ENCODE results near the gene SH3RF1.

The SH3RF1 gene

GRCh38 chr4:169143335-169143734, 127.4 kb downstream of the SH3RF1 start:
- H3K27ac Mint-ChIP-seq, result no peak overlapping the region
- DNase-seq (no peak), ATAC-seq (replicated peaks) (no peak)
- peaks cover 0 to 10% of the 10 kb centered on the region in 2 donors for H3K27me3 Mint-ChIP-seq
- no peaks in the 10 kb centered on the region for H3K4me1 Mint-ChIP-seq (ENCODE audit: low read depth in 2 of 2)
- no peaks in the 10 kb centered on the region for H3K36me3 Mint-ChIP-seq (ENCODE audit: insufficient read depth)
- no peaks in the 10 kb centered on the region for H3K9me3 Mint-ChIP-seq
- no peak overlapping the region for H3K4me3 Mint-ChIP-seq

GRCh38 chr4:169142906-169143305, 127.8 kb downstream of the SH3RF1 start:
- DNase-seq, result no peak
- Mint-ChIP-seq H3K27ac (no peak overlapping the region), H3K9me3 (no peaks in the 10 kb centered on the region), H3K4me3 (no peak overlapping the region), H3K36me3 (ENCODE audit: insufficient read depth) (no peaks in the 10 kb centered on the region), H3K27me3 (peaks cover 0 to 10% of the 10 kb centered on the region in 2 donors), H3K4me1 (ENCODE audit: low read depth in 2 of 2) (no peaks in the 10 kb centered on the region)
- no peak for ATAC-seq (replicated peaks)

- no peaks in the 10 kb centered on the region for H3K4me1 Mint-ChIP-seq (ENCODE audit: low read depth in 2 of 2)
- H3K36me3 Mint-ChIP-seq (ENCODE audit: insufficient read depth), result no peaks in the 10 kb centered on the region
- no peak overlapping the region for H3K4me3 Mint-ChIP-seq
- ATAC-seq (replicated peaks) (no peak), DNase-seq (no peak)
- peaks cover 0 to 10% of the 10 kb centered on the region in 2 donors for H3K27me3 Mint-ChIP-seq
- H3K27ac Mint-ChIP-seq, result no peak overlapping the region
- no peaks in the 10 kb centered on the region for H3K9me3 Mint-ChIP-seq
These were observed 128.4 kb downstream of the SH3RF1 start for GRCh38 chr4:169142391-169142790.

GRCh38 chr4:169139021-169139420, 131.7 kb downstream of the SH3RF1 start:
- Mint-ChIP-seq H3K4me3 (no peak overlapping the region), H3K4me1 (ENCODE audit: low read depth in 2 of 2) (no peaks in the 10 kb centered on the region), H3K9me3 (no peaks in the 10 kb centered on the region), H3K27ac (no peak overlapping the region), H3K36me3 (ENCODE audit: insufficient read depth) (no peaks in the 10 kb centered on the region), H3K27me3 (peaks cover 21 to 23% of the 10 kb centered on the region in 2 donors)
- DNase-seq, result no peak
- ATAC-seq (replicated peaks), result no peak

- Mint-ChIP-seq H3K4me3 (no peak overlapping the region), H3K27me3 (peaks cover 21 to 23% of the 10 kb centered on the region in 2 donors), H3K9me3 (no peaks in the 10 kb centered on the region), H3K4me1 (ENCODE audit: low read depth in 2 of 2) (no peaks in the 10 kb centered on the region), H3K36me3 (ENCODE audit: insufficient read depth) (no peaks in the 10 kb centered on the region), H3K27ac (no peak overlapping the region)
- no peak for DNase-seq
- ATAC-seq (replicated peaks), result no peak
These were observed 133.2 kb downstream of the SH3RF1 start for GRCh38 chr4:169137558-169137920.

GRCh38 chr4:169136796-169137557, 133.8 kb downstream of the SH3RF1 start:
- Mint-ChIP-seq H3K9me3 (no peaks in the 10 kb centered on the region), H3K4me3 (no peak overlapping the region), H3K4me1 (ENCODE audit: low read depth in 2 of 2) (no peaks in the 10 kb centered on the region), H3K36me3 (ENCODE audit: insufficient read depth) (no peaks in the 10 kb centered on the region), H3K27ac (no peak overlapping the region), H3K27me3 (peaks cover 21 to 23% of the 10 kb centered on the region in 2 donors)
- no peak for DNase-seq
- no peak for ATAC-seq (replicated peaks)

GRCh38 chr4:169136330-169136729, 134.4 kb downstream of the SH3RF1 start:
- no peak for ATAC-seq (replicated peaks)
- Mint-ChIP-seq H3K27me3 (peaks cover 21 to 23% of the 10 kb centered on the region in 2 donors), H3K4me1 (ENCODE audit: low read depth in 2 of 2) (no peaks in the 10 kb centered on the region)

GRCh38 chr4:169135776-169136175, 135.0 kb downstream of the SH3RF1 start:
- H3K27ac Mint-ChIP-seq, result no peak overlapping the region
- H3K4me3 Mint-ChIP-seq, result no peak overlapping the region
- no peaks in the 10 kb centered on the region for H3K4me1 Mint-ChIP-seq (ENCODE audit: low read depth in 2 of 2)
- DNase-seq (no peak), ATAC-seq (replicated peaks) (no peak)
- H3K27me3 Mint-ChIP-seq, result peaks cover 21 to 23% of the 10 kb centered on the region in 2 donors
- H3K36me3 Mint-ChIP-seq (ENCODE audit: insufficient read depth), result no peaks in the 10 kb centered on the region
- no peaks in the 10 kb centered on the region for H3K9me3 Mint-ChIP-seq

More at GRCh38 chr4:169136330-169136729, 134.4 kb downstream of the SH3RF1 start:
- no peak for DNase-seq
- Mint-ChIP-seq H3K27ac (no peak overlapping the region), H3K9me3 (no peaks in the 10 kb centered on the region), H3K36me3 (ENCODE audit: insufficient read depth) (no peaks in the 10 kb centered on the region), H3K4me3 (no peak overlapping the region)

GRCh38 chr4:169133932-169134331, 136.8 kb downstream of the SH3RF1 start:
- Mint-ChIP-seq H3K4me3 (no peak overlapping the region), H3K27me3 (peaks cover 21 to 23% of the 10 kb centered on the region in 2 donors), H3K36me3 (ENCODE audit: insufficient read depth) (no peaks in the 10 kb centered on the region), H3K27ac (no peak overlapping the region), H3K9me3 (no peaks in the 10 kb centered on the region), H3K4me1 (ENCODE audit: low read depth in 2 of 2) (no peaks in the 10 kb centered on the region)
- ATAC-seq (replicated peaks), result no peak
- no peak for DNase-seq

GRCh38 chr4:169132561-169133305, 138.0 kb downstream of the SH3RF1 start:
- H3K9me3 Mint-ChIP-seq, result no peaks in the 10 kb centered on the region
- no peak overlapping the region for H3K4me3 Mint-ChIP-seq
- DNase-seq (no peak), ATAC-seq (replicated peaks) (no peak)
- no peaks in the 10 kb centered on the region for H3K36me3 Mint-ChIP-seq (ENCODE audit: insufficient read depth)
- H3K4me1 Mint-ChIP-seq (ENCODE audit: low read depth in 2 of 2), result no peaks in the 10 kb centered on the region
- peaks cover 21 to 23% of the 10 kb centered on the region in 2 donors for H3K27me3 Mint-ChIP-seq
- no peak overlapping the region for H3K27ac Mint-ChIP-seq

GRCh38 chr4:169131556-169132208, 139.1 kb downstream of the SH3RF1 start:
- Mint-ChIP-seq H3K4me3 (no peak overlapping the region), H3K36me3 (ENCODE audit: insufficient read depth) (no peaks in the 10 kb centered on the region), H3K27ac (no peak overlapping the region), H3K4me1 (ENCODE audit: low read depth in 2 of 2) (no peaks in the 10 kb centered on the region), H3K27me3 (peaks cover 21 to 22% of the 10 kb centered on the region in 2 donors), H3K9me3 (no peaks in the 10 kb centered on the region)
- DNase-seq (no peak), ATAC-seq (replicated peaks) (no peak)

- no peaks in the 10 kb centered on the region for H3K27me3 Mint-ChIP-seq
- H3K4me3 Mint-ChIP-seq, result no peak overlapping the region
- H3K36me3 Mint-ChIP-seq (ENCODE audit: insufficient read depth), result no peaks in the 10 kb centered on the region
- no peak for DNase-seq
- no peaks in the 10 kb centered on the region for H3K4me1 Mint-ChIP-seq (ENCODE audit: low read depth in 2 of 2)
- H3K27ac Mint-ChIP-seq, result no peak overlapping the region
- H3K9me3 Mint-ChIP-seq, result no peaks in the 10 kb centered on the region
- ATAC-seq (replicated peaks), result no peak
These were observed 141.9 kb downstream of the SH3RF1 start for GRCh38 chr4:169128902-169129301.

- peaks cover 0 to under 1% of the 10 kb centered on the region in 2 donors for H3K27me3 Mint-ChIP-seq
- no peaks in the 10 kb centered on the region for H3K9me3 Mint-ChIP-seq
- no peaks in the 10 kb centered on the region for H3K36me3 Mint-ChIP-seq (ENCODE audit: insufficient read depth)
- ATAC-seq (replicated peaks) (no peak), DNase-seq (no peak)
- no peaks in the 10 kb centered on the region for H3K4me1 Mint-ChIP-seq (ENCODE audit: low read depth in 2 of 2)
- H3K4me3 Mint-ChIP-seq, result no peak overlapping the region
- no peak overlapping the region for H3K27ac Mint-ChIP-seq
These were observed 143.4 kb downstream of the SH3RF1 start for GRCh38 chr4:169127314-169127713.
